Loucy (cell line): Measurements from ENCODE around the gene RAB4A.

Experiments used
- H2AFZ ChIP-seq: fragments of 200-600 bp; sonication (generic); 2 replicates; pipeline ENCODE4 v1.6.0; 2016; ENCODE audit warnings: antibody characterized with exemption, mild to moderate bottlenecking, low read length, moderate library complexity
- H3F3A ChIP-seq: fragments of 200-600 bp; 2 replicates; pipeline ENCODE4 v1.6.0; 2016; ENCODE audit warnings: antibody characterized with exemption, low read depth, mild to moderate bottlenecking
- H3K27me3 ChIP-seq: fragments of 200-600 bp; sonication (generic); 2 replicates; pipeline ENCODE4 v1.6.1; 2014; ENCODE audit warnings: low read length, mild to moderate bottlenecking; ENCODE audit not compliant: insufficient read depth, poor library complexity, severe bottlenecking
- H3K36me3 ChIP-seq: fragments of 200-600 bp; sonication (generic); 2 replicates; pipeline ENCODE4 v1.6.1; 2016; ENCODE audit warnings: low read length; ENCODE audit not compliant: insufficient read depth
- H3K4me1 ChIP-seq: fragments of 200-600 bp; sonication (generic); 2 replicates; pipeline ENCODE4 v1.5.1; 2014; ENCODE audit warnings: low read length, mild to moderate bottlenecking; ENCODE audit not compliant: insufficient read depth, poor library complexity, severe bottlenecking
- H3K4me2 ChIP-seq: fragments of 200-600 bp; sonication (generic); 2 replicates; pipeline ENCODE4 v1.6.0; 2014; ENCODE audit warnings: antibody characterized with exemption, low read length, low read depth, mild to moderate bottlenecking; ENCODE audit not compliant: poor library complexity, severe bottlenecking
- H3K4me3 ChIP-seq: fragments of 200-600 bp; sonication (generic); 2 replicates; pipeline ENCODE4 v1.5.1; 2014; ENCODE audit warnings: low read length, mild to moderate bottlenecking, mixed read lengths; ENCODE audit not compliant: poor library complexity, severe bottlenecking
- H3K79me2 ChIP-seq: fragments of 200-600 bp; sonication (generic); 2 replicates; pipeline ENCODE4 v1.6.1; 2014; ENCODE audit warnings: low read length; ENCODE audit not compliant: insufficient read depth
- H3K9ac ChIP-seq: fragments of 200-600 bp; sonication (generic); 2 replicates; pipeline ENCODE4 v1.6.0; 2014; ENCODE audit warnings: mild to moderate bottlenecking, low read depth, low read length, moderate library complexity; ENCODE audit not compliant: poor library complexity, severe bottlenecking
- H3K9me2 ChIP-seq: fragments of 200-600 bp; sonication (generic); replicated peaks from 2 replicates; pipeline ENCODE4 v1.6.1; 2016; ENCODE audit warnings: low read depth, low read length, mixed read lengths
- H3K9me3 ChIP-seq: fragments of 200-600 bp; sonication (generic); 2 replicates; pipeline ENCODE4 v1.6.1; 2014; ENCODE audit warnings: mild to moderate bottlenecking, antibody characterized with exemption, low read length, low read depth; ENCODE audit not compliant: insufficient read depth
- H4K20me1 ChIP-seq: fragments of 200-600 bp; sonication (generic); 2 replicates; pipeline ENCODE4 v1.6.0; 2014; ENCODE audit warnings: antibody characterized with exemption, low read length, mild to moderate bottlenecking; ENCODE audit not compliant: insufficient read depth, poor library complexity, severe bottlenecking
- EZH2phosphoT487 ChIP-seq: fragments of 200-600 bp; IDR thresholded peaks from 2 replicates; pipeline ENCODE4 v1.6.1; 2018; ENCODE audit warnings: antibody characterized with exemption, mild to moderate bottlenecking, moderate library complexity, borderline replicate concordance
- TF ChIP-seq, protein P1 (sequence below): fragments of 200-600 bp; sonication (generic); conservative IDR thresholded peaks from 2 replicates; pipeline ENCODE4 v1.5.1; 2014; ENCODE audit warnings: mild to moderate bottlenecking, antibody characterized with exemption, low read length

RAB4A gene

DNA sequence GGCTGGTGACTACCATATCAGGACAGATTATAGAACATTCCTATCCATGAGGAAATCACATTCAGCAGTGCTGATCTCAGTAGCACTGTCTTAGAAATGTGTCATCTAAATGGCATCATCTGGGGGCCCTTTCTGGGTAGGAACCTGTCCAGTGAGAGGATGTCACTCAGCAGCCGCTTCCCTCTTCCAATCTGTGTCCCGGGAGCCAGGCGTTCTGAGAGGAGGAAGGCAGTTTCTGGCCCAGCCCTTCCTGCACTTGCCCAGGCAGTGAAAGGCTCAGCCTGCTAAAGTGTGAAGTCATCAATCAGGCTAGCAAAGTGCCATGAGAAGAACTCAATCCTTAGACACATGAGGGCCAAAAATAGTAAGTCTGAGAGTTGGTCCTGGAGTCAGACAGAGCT lies 25.6 kb downstream of the RAB4A start:
- Histone ChIP-seq H3K79me2 (no peaks in the 10 kb centered on the region), H3K9me3 (no peaks in the 10 kb centered on the region), H4K20me1 (no peaks in the 10 kb centered on the region), H3K9me2 (no peaks in the 10 kb centered on the region), H3K36me3 (peaks cover 45% of the 10 kb centered on the region; the same call in 1 of the 2 replicates), H2AFZ (no peak overlapping the region), H3K4me2 (no peak overlapping the region), H3K4me1 (no peaks in the 10 kb centered on the region), H3K9ac (no peak overlapping the region), H3F3A (no peaks in the 10 kb centered on the region), H3K27me3 (no peaks in the 10 kb centered on the region), H3K4me3 (no peak overlapping the region)
- no peak for TF ChIP-seq EZH2phosphoT487
- TF ChIP-seq, protein P1, sequence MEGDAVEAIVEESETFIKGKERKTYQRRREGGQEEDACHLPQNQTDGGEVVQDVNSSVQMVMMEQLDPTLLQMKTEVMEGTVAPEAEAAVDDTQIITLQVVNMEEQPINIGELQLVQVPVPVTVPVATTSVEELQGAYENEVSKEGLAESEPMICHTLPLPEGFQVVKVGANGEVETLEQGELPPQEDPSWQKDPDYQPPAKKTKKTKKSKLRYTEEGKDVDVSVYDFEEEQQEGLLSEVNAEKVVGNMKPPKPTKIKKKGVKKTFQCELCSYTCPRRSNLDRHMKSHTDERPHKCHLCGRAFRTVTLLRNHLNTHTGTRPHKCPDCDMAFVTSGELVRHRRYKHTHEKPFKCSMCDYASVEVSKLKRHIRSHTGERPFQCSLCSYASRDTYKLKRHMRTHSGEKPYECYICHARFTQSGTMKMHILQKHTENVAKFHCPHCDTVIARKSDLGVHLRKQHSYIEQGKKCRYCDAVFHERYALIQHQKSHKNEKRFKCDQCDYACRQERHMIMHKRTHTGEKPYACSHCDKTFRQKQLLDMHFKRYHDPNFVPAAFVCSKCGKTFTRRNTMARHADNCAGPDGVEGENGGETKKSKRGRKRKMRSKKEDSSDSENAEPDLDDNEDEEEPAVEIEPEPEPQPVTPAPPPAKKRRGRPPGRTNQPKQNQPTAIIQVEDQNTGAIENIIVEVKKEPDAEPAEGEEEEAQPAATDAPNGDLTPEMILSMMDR = no peak

DNA sequence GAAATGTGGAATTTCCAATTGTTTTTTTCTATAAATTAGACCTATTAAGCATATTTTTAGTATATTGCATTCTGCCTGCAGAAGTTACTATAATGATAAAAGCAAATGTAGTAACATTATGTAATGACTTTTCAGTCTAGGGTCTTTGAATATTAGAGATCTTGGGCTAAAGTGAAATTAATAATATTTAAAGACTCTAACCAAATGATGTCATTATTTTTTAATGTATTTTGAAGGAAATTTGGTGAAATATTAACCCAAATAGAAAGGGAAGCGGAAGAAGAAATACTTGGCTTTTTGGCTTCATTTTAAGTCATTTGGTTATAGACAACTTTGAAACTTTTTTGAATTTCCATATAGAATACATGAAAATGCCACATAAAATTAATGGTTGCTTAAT lies 26.8 kb downstream of the RAB4A start:
- H3K9me2 ChIP-seq = no peaks in the 10 kb centered on the region
- H2AFZ ChIP-seq = no peak overlapping the region
- H3K36me3 ChIP-seq = peaks cover 50% of the 10 kb centered on the region; the same call in 1 of the 2 replicates
- no peak overlapping the region for H3K4me3 ChIP-seq
- H3K79me2 ChIP-seq = no peaks in the 10 kb centered on the region
- no peaks in the 10 kb centered on the region for H3K9me3 ChIP-seq
- H3K4me1 ChIP-seq = no peaks in the 10 kb centered on the region
- H4K20me1 ChIP-seq = no peaks in the 10 kb centered on the region
- H3K4me2 ChIP-seq = no peak overlapping the region
- TF ChIP-seq EZH2phosphoT487 = no peak
- TF ChIP-seq, protein P1 = no peak
- H3K9ac ChIP-seq = no peak overlapping the region
- H3F3A ChIP-seq = no peaks in the 10 kb centered on the region
- no peaks in the 10 kb centered on the region for H3K27me3 ChIP-seq

DNA sequence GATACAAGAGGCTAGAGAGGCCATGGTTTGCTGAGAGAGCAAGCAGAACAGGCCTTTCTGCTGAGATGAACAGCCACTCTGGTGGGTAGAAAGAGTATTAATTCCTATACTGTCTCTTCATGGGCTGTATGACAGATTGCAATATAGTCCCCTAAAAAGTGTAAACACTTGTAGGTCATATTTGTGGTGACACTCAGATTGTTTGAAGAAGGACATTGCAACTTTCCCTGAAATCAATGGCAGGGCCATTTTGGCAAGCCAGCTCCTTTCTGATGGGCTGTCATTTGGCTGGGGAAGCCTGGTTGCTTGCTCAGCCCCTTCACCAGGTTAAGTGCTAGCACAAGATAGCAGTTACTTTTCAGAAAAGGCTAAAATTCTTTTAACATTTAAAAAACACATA lies 27.5 kb downstream of the RAB4A start:
- no peak overlapping the region for H3K4me2 ChIP-seq
- no peak for TF ChIP-seq EZH2phosphoT487
- TF ChIP-seq, protein P1 = no peak
- no peaks in the 10 kb centered on the region for H4K20me1 ChIP-seq
- H3K27me3 ChIP-seq = no peaks in the 10 kb centered on the region
- no peak overlapping the region for H3K4me3 ChIP-seq
- H3K9me3 ChIP-seq = no peaks in the 10 kb centered on the region
- no peaks in the 10 kb centered on the region for H3F3A ChIP-seq
- H3K79me2 ChIP-seq = no peaks in the 10 kb centered on the region
- no peaks in the 10 kb centered on the region for H3K4me1 ChIP-seq
- no peak overlapping the region for H3K9ac ChIP-seq
- H3K36me3 ChIP-seq = peaks cover 56% of the 10 kb centered on the region; the same call in 1 of the 2 replicates
- no peak overlapping the region for H2AFZ ChIP-seq
- no peaks in the 10 kb centered on the region for H3K9me2 ChIP-seq
